Stimulated activated CD4-positive, alpha-beta T cell treated with anti-CD3 and anti-CD28 coated beads, Interleukin-1b, Interleukin-23, amount 100 ng/mL, for 48 hours (primary cell): ENCODE measurements around the gene BCAR1.
"Not testable (repeated sequence)": the region's sequence is repeated elsewhere in the genome, so short reads cannot be mapped to it uniquely, and the experiment has no call there.

Experiments used
- DNase-seq: peaks from one replicate; pipeline ENCODE4 v3.0.0-alpha.2; 2020

The BCAR1 gene

GRCh38 chr16:75222271-75222783 lies 29.1 kb downstream of the BCAR1 start:
- DNase-seq, result no peak

DNA sequence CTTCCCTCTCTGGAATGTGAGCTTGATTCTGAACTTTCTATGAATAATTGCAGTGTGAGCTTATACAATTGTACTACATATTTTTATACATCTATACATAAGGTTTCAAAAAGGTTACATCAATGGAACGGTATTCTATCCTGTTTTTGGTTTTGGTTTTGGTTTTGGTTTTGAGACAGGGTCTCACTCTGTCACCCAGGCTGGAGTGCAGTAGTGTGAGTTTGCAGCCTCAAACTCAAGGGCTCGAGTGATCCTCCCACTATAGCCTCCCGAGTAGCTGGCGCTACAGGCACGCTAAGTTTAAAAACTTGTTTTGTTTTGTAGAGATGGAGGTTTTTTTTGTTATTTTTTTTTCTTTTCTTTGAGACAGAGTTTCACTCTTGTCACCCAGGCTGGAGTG lies 31.6 kb downstream of the BCAR1 start:
- DNase-seq, result peak; percentile 24

- DNase-seq, result no peak
These were observed 32.3 kb downstream of the BCAR1 start for GRCh38 chr16:75219088-75219487.

- peak; percentile 11 for DNase-seq
These were observed 33.0 kb downstream of the BCAR1 start, which contains the start of gene CTRB1 for GRCh38 chr16:75218256-75219076. Gene CTRB1, plus strand, starts transcription at chr16:75218988. Its CDS starts 20 bp downstream, at chr16:75219008.

GRCh38 chr16:75217389-75217851 lies 34.0 kb downstream of the BCAR1 start:
- no peak for DNase-seq

GRCh38 chr16:75216576-75216975 lies 34.8 kb downstream of the BCAR1 start:
- no peak for DNase-seq

DNA sequence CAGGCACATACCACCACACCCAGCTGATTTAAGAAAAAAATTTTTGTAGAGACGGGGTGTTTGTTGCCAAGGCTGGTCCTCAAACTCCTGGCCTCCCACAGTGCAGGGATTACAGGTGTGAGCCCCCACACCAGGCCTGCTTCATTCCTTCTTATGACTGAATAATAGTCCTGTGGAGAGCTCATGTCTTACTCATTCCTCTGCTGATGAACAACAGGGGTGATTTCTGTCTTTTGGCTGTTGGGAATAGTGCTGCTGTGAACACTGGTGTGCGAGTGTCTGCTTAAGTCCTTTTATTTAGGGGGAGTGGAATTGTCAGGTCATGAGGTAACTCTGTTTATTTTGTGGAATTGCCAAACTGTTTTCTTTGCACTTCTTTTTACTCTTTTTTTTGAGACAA lies 35.3 kb downstream of the BCAR1 start:
- no peak for DNase-seq

DNA sequence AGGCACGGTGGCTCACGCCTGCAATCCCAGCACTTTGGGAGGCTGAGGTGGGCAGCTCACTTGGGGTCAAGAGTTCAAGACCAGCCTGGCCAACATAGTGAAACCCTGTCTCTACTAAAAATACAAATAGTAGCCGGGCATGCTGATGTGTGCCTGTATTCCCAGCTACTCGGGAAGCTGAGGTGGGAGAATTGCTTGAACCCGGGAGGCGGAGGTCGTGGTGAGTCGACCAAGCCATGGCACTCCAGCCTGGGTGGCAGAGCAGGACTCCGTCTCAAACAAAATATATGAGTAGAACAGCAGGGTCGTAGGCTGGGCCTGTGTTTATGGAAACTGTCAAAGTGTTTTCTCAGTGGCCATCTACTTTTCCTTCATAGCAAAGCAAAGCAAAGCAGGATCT lies 40.1 kb downstream of the BCAR1 start:
- DNase-seq, result not testable (repeated sequence)

DNA sequence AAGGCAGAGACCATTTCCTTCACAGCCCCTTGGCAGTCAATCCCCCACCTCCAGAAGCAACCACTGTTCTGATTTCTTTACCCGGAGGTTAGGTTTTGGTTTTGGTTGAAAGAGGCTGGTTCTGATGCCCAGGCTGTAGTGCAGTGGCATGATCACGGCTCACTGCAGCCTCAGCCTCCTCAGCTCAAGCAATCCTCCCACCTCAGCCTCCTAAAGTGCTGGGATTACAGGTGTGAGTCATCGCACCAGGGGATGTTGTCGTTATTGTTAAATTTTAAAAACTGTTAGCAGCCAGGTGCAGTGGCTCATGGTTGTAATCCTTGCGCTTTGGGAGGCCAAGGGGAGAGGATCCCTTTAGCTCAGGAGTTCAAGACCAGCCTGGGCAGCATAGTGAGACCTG lies 41.5 kb downstream of the BCAR1 start:
- no peak for DNase-seq

DNA sequence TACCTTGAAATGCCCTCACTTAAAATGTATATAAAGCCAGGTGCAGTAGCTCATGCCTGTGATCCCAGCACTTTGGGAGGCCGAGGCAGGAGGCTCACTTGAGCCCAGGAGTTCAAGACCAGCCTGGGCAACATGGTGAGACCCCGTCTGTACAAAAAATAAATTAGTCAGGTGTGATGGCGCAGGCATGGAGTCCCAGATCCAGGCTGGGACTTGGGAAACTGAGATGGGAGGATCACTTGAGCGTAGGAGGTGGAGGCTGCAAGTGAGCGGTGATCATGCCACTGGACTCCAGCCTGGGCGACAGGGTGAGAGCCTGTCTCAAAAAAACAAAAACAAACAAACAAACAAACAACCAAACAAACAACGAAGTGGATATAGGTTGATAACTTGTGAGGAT lies 41.9 kb downstream of the BCAR1 start:
- DNase-seq, result not testable (repeated sequence)

GRCh38 chr16:75208861-75209505 lies 42.4 kb downstream of the BCAR1 start:
- DNase-seq, result no peak

GRCh38 chr16:75208242-75208825 lies 43.1 kb downstream of the BCAR1 start:
- no peak for DNase-seq

DNA sequence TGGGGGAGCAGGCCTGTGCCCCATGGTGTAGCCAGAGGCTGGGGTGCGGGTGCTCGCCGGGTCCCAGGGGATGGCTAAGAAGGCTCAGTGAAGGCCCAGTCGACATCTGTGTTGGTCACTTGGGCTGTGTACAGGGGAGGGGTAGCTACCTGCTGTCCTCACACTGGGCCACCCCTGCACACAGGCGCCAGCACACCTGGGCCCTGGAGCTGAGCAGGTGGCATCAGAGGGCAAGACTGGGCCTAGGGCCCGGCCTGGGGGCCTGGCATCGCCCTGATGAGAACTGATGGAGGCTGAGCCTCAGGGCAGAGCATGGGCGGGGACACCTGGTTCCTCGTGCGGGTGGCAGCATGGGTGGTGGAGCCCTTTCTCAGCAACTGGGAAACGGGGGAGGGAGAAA lies 43.6 kb downstream of the BCAR1 start:
- no peak for DNase-seq

DNA sequence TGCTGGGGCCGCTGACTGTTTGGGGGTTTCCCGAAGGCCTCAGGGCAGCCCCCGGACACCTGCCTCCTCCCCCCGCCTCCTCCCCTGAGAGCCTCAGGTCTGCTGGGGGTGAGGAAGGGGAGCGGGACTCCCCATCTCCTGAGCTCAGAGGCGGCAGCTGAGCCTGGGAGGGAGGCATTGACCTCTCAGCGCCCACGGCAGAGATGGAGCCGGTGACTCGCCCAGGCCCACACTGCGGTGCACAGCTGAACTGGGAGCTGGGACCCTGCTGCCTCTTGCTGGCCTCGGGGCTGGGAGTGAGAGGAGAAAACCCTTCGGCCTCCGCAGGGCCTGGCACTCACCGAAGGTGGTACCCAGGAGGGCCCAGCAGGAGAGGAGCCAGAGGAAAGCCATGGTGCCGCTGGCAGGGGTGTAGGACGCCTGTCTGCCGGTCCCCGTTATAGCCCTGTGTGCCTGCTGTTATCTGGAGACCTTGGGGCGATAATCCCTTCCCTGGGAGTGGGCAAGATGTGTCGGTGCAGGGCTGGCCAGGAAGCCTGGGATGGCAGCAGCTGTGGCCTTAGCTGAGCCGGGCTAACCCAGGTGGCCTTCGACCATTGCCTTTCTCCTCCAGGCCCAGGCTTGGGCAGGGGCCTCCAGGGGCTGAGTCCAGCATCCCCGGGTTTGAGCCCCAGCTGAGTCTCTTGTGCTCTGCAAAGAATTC lies 44.5 kb downstream of the BCAR1 start, which contains the start of gene CTRB2:
Gene CTRB2, minus strand, starts transcription at position 413 of the 703 bp plus-strand sequence. Its CDS starts 20 bp downstream, at position 393.
- DNase-seq, result no peak

- DNase-seq, result not testable (repeated sequence)
These were observed 45.3 kb downstream of the BCAR1 start for GRCh38 chr16:75205961-75206748.

DNA sequence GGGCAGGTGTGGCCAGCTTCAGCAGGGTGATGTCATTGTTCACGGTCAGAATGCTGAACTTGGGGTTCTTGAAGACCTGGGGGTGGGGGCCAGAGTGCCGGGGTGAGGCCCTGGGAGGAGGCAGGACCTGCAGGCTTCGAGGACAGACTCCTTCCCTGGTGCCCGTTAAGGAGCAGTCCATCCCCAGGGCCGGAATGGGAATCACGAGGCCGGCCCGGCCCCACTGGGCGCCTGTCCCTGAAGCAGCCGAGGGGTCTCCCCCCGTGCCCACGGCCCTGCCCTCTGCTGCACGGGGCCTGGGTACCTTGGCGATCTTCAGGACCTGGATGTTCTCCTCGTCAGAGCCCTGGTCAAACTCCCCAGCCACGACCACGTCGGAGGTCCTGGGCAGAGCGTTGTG lies 46.0 kb downstream of the BCAR1 start:
- DNase-seq, result not testable (repeated sequence)

DNA sequence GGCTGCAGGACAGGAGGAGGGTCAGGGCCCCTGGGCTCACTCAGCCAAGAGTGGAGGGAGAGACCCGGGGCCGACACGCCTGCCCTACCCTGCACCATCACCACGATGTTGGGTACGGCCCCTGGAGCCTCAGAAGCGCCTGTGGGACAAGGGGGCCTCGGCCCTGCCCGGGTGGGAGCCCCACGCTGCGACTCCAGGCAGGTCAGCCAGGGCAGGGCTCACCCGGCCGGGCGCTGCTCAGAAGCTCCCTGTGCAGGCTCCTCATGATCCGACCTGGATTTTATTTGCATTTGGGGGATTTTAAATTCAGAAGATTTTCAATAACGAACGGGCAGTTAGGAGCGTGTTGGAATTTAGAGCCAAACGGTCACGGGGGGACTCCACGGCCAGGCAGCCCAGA lies 46.5 kb downstream of the BCAR1 start:
- DNase-seq, result not testable (repeated sequence)

DNA sequence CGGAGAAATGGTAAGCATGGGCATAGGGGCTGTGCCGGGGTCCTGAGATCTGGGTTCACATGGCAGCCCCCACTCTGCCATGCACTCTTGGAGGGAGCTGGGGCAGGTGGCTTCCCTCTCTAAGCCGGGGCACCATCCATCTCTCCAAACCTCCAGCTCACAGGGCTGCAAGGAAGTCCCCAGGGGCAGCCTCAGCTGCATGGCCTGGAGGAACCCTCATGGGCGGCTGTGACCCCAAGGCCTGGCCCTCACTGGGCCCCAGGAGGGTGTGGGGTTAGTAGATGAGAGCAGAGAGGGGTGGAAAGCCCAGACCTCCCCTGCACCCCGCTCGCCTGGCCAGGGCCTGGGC lies 47.0 kb downstream of the BCAR1 start:
- no peak for DNase-seq

DNA sequence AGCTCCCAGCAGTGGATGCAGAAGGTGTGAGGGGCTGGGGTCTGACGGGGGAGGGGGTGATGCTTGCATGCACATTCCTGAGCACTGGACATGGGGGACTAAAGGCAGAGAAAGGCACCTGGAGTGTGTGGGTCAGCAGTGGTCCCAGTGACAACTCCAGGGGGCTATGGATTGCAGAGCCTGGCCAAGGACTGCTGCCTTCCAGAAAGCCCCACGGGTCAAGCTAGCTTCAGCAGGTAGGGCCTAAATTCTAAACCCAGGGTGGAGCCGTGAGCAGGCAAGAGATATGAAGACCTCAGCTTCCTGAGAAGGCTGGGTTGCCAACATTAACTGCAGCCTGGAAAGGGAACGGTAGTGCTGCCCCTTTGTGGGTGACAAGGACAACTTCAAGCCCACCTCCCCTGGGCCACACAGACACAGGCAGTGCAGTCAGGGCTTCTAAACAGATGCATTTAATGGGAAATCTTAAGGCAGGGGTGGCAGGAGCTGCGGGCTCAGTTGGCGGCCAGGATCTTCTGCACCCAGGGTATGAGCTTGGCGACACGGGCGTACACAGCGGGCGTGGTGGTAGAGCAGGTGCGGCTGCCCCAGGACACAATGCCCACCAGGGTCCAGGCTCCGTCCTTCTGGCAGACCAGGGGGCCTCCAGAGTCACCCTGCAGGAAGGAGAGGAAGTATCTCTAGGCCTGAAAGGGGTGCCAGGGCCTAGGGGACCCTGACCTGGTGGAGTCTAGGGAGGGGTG lies 47.6 kb downstream of the BCAR1 start:
- no peak for DNase-seq

- no peak for DNase-seq
These were observed 48.3 kb downstream of the BCAR1 start for GRCh38 chr16:75203096-75203495.

- DNase-seq, result no peak
These were observed 49.3 kb downstream of the BCAR1 start for GRCh38 chr16:75202069-75202590.
